HepG2 (cell line): ENCODE data around the gene SLC17A9. TPM values are rescaled to one million over a fixed set of nuclear protein-coding genes. Genes with fewer than 3 reads are reported as not detected.

Experiments used
- HES4 ChIP-seq: sonication (generic); formaldehyde crosslinking; IDR thresholded peaks from 2 replicates; pipeline ENCODE4 v1.9.0; 2021; ENCODE audit warnings: mild to moderate bottlenecking, missing genetic modification reagents, borderline replicate concordance
- HOXA9 ChIP-seq: sonication (generic); formaldehyde crosslinking; IDR thresholded peaks from 2 replicates; pipeline ENCODE4 v1.8.1; 2022; ENCODE audit warnings: missing genetic modification reagents, mild to moderate bottlenecking, moderate library complexity, borderline replicate concordance
- MTF1 ChIP-seq: sonication (generic); formaldehyde crosslinking; IDR thresholded peaks from 2 replicates; pipeline ENCODE4 v1.5.0; 2020; ENCODE audit warnings: missing genetic modification reagents
- NFATC3 ChIP-seq: sonication (generic); formaldehyde crosslinking; IDR thresholded peaks from 2 replicates; pipeline ENCODE4 v1.5.1; 2020; ENCODE audit warnings: mild to moderate bottlenecking, missing genetic modification reagents
- NR2C2 ChIP-seq: sonication (generic); formaldehyde crosslinking; IDR thresholded peaks from 2 replicates; pipeline ENCODE4 v1.4.0; 2020; ENCODE audit warnings: missing genetic modification reagents, mild to moderate bottlenecking, moderate library complexity, borderline replicate concordance
- RBAK ChIP-seq: sonication (generic); formaldehyde crosslinking; IDR thresholded peaks from 2 replicates; pipeline ENCODE4 v1.5.1; 2020; ENCODE audit warnings: mild to moderate bottlenecking, missing genetic modification reagents
- SRF ChIP-seq: IDR thresholded peaks from 2 replicates; pipeline ENCODE4 v1.6.1; 2011; ENCODE audit warnings: mild to moderate bottlenecking, low read depth, low read length, moderate library complexity
- TFDP1 ChIP-seq: IDR thresholded peaks from 2 replicates; pipeline ENCODE4 v1.6.1; 2016; ENCODE audit warnings: missing compliant biosample characterization, missing genetic modification reagents, borderline replicate concordance
- ZBTB3 ChIP-seq: sonication (generic); formaldehyde crosslinking; IDR thresholded peaks from 2 replicates; pipeline ENCODE4 v1.4.0; 2020; ENCODE audit warnings: low read depth, mild to moderate bottlenecking, moderate library complexity, missing genetic modification reagents, borderline replicate concordance
- ZC3H13 ChIP-seq: sonication (generic); formaldehyde crosslinking; IDR thresholded peaks from 2 replicates; pipeline ENCODE4 v1.8.1; 2023; ENCODE audit warnings: mild to moderate bottlenecking, missing genetic modification reagents, moderate library complexity
- ZFP36L2 ChIP-seq: sonication (generic); formaldehyde crosslinking; IDR thresholded peaks from 2 replicates; pipeline ENCODE4 v1.4.0; 2020; ENCODE audit warnings: missing genetic modification reagents
- ZNF274 ChIP-seq: sonication (generic); formaldehyde crosslinking; IDR thresholded peaks from 2 replicates; pipeline ENCODE4 v1.5.1; 2020; ENCODE audit warnings: mild to moderate bottlenecking, missing genetic modification reagents
- ZNF275 ChIP-seq: sonication (generic); formaldehyde crosslinking; IDR thresholded peaks from 2 replicates; pipeline ENCODE4 v1.8.0; 2022; ENCODE audit warnings: missing genetic modification reagents, mild to moderate bottlenecking, inconsistent platforms, borderline replicate concordance
- ZNF292 ChIP-seq: sonication (generic); formaldehyde crosslinking; IDR thresholded peaks from 2 replicates; pipeline ENCODE4 v1.8.1; 2022; ENCODE audit warnings: mild to moderate bottlenecking, low read depth, missing genetic modification reagents, borderline replicate concordance
- ZNF317 ChIP-seq: sonication (generic); formaldehyde crosslinking; IDR thresholded peaks from 2 replicates; pipeline ENCODE4 v1.5.0; 2020; ENCODE audit warnings: mild to moderate bottlenecking, missing genetic modification reagents
- ZNF33B ChIP-seq: sonication (generic); formaldehyde crosslinking; IDR thresholded peaks from 2 replicates; pipeline ENCODE4 v1.5.1; 2020; ENCODE audit warnings: mild to moderate bottlenecking, missing genetic modification reagents
- ZNF598 ChIP-seq: sonication (generic); formaldehyde crosslinking; IDR thresholded peaks from 2 replicates; pipeline ENCODE4 v1.5.1; 2020; ENCODE audit warnings: mild to moderate bottlenecking, missing genetic modification reagents, borderline replicate concordance
- ZNF644 ChIP-seq: IDR thresholded peaks from 2 replicates; pipeline ENCODE4 v1.6.1; 2016; ENCODE audit warnings: low read depth
- polyA plus RNA-seq, 8 experiments: library from polyadenylated mRNA; depleted of rRNA in 3 of 8; stranded (reverse) in 7 of 8; unstranded in 1 of 8; fragments of >200 nt; fragmentation: Illumina TruSeq in 4 of 8; extraction: Trizol in 4 of 8; gene quantifications; 2 replicates each; pipeline versions ENCODE4 v1.2.1 to v1.2.3, GENCODE V29; 2011 to 2016; ENCODE audit warnings: low read depth in 4 of 8, missing spikeins in 1 of 8, mixed read lengths in 1 of 8; ENCODE audit not compliant: insufficient read depth in 1 of 8
- total RNA-seq, 5 experiments: library from RNA; depleted of rRNA; stranded (reverse); fragments of >200 nt; fragmentation: Illumina TruSeq; extraction: Trizol; gene quantifications; 2 replicates each; pipeline ENCODE4 v1.2.3, GENCODE V29; 2016; ENCODE audit warnings: low read depth in 1 of 5
- TF ChIP-seq, protein P1 (sequence below): sonication (generic); formaldehyde crosslinking; IDR thresholded peaks from 2 replicates; pipeline ENCODE4 v1.4.0; 2020; ENCODE audit warnings: missing genetic modification reagents
- TF ChIP-seq, protein P2 (sequence below): sonication (generic); formaldehyde crosslinking; IDR thresholded peaks from 2 replicates; pipeline ENCODE4 v1.5.1; 2020; ENCODE audit warnings: mild to moderate bottlenecking, missing genetic modification reagents, moderate library complexity

Gene SLC17A9
- total and polyA plus RNA-seq, 2 of the 13 experiments (the other 11 are each of a cell fraction or from before 2014, with no cell fraction given) = 110 to 191 TPM

DNA sequence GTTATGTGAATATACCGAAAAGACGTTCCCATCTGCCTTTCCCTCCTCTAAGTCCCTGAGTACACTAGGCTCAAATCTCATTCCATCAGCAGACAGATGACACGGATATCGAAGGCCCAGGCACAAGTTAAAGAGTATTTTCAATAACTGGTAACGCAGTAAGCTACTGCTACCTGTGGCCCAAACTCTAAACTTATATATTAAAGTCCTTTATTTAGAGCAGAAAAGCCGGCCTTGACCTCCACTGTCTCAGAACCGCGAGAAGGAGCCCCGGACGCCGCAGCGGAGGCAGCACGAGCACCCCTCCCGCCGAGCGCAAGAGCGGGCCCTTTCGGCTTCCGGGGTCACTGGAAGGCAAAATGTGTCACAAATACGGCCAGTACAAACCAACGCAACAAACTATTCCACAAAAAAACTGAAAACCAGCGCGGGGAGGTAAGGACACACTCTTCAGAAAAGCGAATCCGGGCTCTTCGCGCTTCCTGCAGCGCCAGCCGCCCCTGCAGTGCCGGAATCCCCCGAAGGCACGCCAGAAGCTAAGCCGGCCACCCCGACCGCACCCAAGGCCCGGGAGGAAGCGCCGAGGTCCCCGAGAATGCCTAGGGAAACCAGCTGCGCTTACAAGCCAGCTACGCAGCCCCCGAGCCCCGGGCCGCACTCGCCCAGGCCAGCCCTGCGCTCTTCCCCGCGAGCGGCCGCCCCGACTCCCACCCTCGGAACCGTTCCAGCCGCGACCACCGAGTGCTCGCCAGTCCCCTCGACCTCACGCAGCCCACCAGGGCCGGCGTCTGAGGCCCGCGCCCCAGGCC lies 26.9 kb upstream of the SLC17A9 start (continued):
- TF ChIP-seq TFDP1 (CRISPR knock-in tag) (peak; percentile 28; the same call in 1 of the 2 replicates), ZNF274 (CRISPR knock-in tag) (peak; percentile 62; the same call in 1 of the 2 replicates), HES4 (CRISPR knock-in tag) (peak; percentile 88), ZNF33B (no peak), NR2C2 (peak; percentile 51), NFATC3 (0 out of 2 replicates have a peak, but pooled peaks have one; percentile 75), ZFP36L2 (CRISPR knock-in tag) (no peak), ZNF275 (CRISPR knock-in tag) (no peak; the same call in 1 of the 2 replicates), ZBTB3 (CRISPR knock-in tag) (no peak), ZNF317 (CRISPR knock-in tag) (peak; percentile 76; the same call in 1 of the 2 replicates), HOXA9 (CRISPR knock-in tag) (peak; percentile 17; the same call in 1 of the 2 replicates), RBAK (CRISPR knock-in tag) (peak; percentile 58; the same call in 1 of the 2 replicates), SRF (no peak), MTF1 (CRISPR knock-in tag) (0 out of 2 replicates have a peak, but pooled peaks have one; percentile 33), ZNF598 (CRISPR knock-in tag) (peak; percentile 43; the same call in 1 of the 2 replicates), ZNF292 (CRISPR knock-in tag) (no peak), ZNF644 (CRISPR knock-in tag) (no peak), ZC3H13 (CRISPR knock-in tag) (peak; percentile 82)
- TF ChIP-seq, protein P1, sequence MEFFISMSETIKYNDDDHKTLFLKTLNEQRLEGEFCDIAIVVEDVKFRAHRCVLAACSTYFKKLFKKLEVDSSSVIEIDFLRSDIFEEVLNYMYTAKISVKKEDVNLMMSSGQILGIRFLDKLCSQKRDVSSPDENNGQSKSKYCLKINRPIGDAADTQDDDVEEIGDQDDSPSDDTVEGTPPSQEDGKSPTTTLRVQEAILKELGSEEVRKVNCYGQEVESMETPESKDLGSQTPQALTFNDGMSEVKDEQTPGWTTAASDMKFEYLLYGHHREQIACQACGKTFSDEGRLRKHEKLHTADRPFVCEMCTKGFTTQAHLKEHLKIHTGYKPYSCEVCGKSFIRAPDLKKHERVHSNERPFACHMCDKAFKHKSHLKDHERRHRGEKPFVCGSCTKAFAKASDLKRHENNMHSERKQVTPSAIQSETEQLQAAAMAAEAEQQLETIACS = peak; percentile 14; the same call in 1 of the 2 replicates
- TF ChIP-seq, protein P2, sequence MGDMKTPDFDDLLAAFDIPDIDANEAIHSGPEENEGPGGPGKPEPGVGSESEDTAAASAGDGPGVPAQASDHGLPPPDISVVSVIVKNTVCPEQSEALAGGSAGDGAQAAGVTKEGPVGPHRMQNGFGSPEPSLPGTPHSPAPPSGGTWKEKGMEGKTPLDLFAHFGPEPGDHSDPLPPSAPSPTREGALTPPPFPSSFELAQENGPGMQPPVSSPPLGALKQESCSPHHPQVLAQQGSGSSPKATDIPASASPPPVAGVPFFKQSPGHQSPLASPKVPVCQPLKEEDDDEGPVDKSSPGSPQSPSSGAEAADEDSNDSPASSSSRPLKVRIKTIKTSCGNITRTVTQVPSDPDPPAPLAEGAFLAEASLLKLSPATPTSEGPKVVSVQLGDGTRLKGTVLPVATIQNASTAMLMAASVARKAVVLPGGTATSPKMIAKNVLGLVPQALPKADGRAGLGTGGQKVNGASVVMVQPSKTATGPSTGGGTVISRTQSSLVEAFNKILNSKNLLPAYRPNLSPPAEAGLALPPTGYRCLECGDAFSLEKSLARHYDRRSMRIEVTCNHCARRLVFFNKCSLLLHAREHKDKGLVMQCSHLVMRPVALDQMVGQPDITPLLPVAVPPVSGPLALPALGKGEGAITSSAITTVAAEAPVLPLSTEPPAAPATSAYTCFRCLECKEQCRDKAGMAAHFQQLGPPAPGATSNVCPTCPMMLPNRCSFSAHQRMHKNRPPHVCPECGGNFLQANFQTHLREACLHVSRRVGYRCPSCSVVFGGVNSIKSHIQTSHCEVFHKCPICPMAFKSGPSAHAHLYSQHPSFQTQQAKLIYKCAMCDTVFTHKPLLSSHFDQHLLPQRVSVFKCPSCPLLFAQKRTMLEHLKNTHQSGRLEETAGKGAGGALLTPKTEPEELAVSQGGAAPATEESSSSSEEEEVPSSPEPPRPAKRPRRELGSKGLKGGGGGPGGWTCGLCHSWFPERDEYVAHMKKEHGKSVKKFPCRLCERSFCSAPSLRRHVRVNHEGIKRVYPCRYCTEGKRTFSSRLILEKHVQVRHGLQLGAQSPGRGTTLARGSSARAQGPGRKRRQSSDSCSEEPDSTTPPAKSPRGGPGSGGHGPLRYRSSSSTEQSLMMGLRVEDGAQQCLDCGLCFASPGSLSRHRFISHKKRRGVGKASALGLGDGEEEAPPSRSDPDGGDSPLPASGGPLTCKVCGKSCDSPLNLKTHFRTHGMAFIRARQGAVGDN (CRISPR knock-in tag) = peak; percentile 40; the same call in 1 of the 2 replicates
